Stimulated activated naive CD8-positive, alpha-beta T cell treated with anti-CD3 and anti-CD28 coated beads, Interleukin-15, amount 100 ng/mL, for 72 hours (primary cell): ENCODE measurements around the gene TTC33.

Experiments
- ATAC-seq: fragments of 150-1000 bp; cut with Tn5 transposase; 2 replicates; pipeline ENCODE4 v1.10.0; 2021; ENCODE audit warnings: mild to moderate bottlenecking, moderate library complexity
- DNase-seq, 2 donors: peaks; one replicate each; pipeline ENCODE4 v3.0.0; 2021 to 2022
- H3K27ac Mint-ChIP-seq, 2 donors: one replicate each; pipeline ENCODE4 v1.8.0; 2022; ENCODE audit warnings: mild to moderate bottlenecking in 2 of 2, mixed read lengths in 2 of 2, moderate library complexity in 2 of 2
- H3K27me3 Mint-ChIP-seq: one replicate; pipeline ENCODE4 v1.8.0; 2022; ENCODE audit warnings: mixed read lengths
- H3K4me1 Mint-ChIP-seq: one replicate; pipeline ENCODE4 v1.8.0; 2022; ENCODE audit warnings: mild to moderate bottlenecking, mixed read lengths
- H3K4me3 Mint-ChIP-seq, 2 donors: one replicate each; pipeline ENCODE4 v1.8.0; 2022; ENCODE audit warnings: mild to moderate bottlenecking in 2 of 2, mixed read lengths in 2 of 2, moderate library complexity in 1 of 2
- H3K9me3 Mint-ChIP-seq, 2 donors: one replicate each; pipeline ENCODE4 v1.8.0; 2022; ENCODE audit warnings: mixed read lengths in 2 of 2

TTC33 gene

GRCh38 chr5:40681363-40682153 lies 74.2 kb downstream of the TTC33 start:
- Mint-ChIP-seq H3K4me1 (peaks cover 32% of the 10 kb centered on the region), H3K27ac (peak overlapping the region; percentile 95 to 97), H3K4me3 (peak overlapping the region; percentile 92 to 94), H3K27me3 (no peaks in the 10 kb centered on the region), H3K9me3 (no peaks in the 10 kb centered on the region)
- DNase-seq (peak; percentile 56 to 68), ATAC-seq (peak; percentile 11)

GRCh38 chr5:40680741-40681362 lies 74.9 kb downstream of the TTC33 start:
- H3K4me3 Mint-ChIP-seq = peak overlapping the region; percentile 92 to 94
- H3K27ac Mint-ChIP-seq = peak overlapping the region; percentile 95 to 97
- peaks cover 34% of the 10 kb centered on the region for H3K4me1 Mint-ChIP-seq
- no peaks in the 10 kb centered on the region for H3K27me3 Mint-ChIP-seq
- DNase-seq (peak; percentile 66 to 69), ATAC-seq (no peak)
- no peaks in the 10 kb centered on the region for H3K9me3 Mint-ChIP-seq

- H3K27me3 Mint-ChIP-seq = no peaks in the 10 kb centered on the region
- H3K4me1 Mint-ChIP-seq = peaks cover 37% of the 10 kb centered on the region
- peak; percentile 54 to 55 for DNase-seq
- no peaks in the 10 kb centered on the region for H3K9me3 Mint-ChIP-seq
- H3K4me3 Mint-ChIP-seq = peak within 1 kb of the TSS; percentile 92 to 94
- ATAC-seq = peak; percentile 25
- H3K27ac Mint-ChIP-seq = peak within 1 kb of the TSS; percentile 96 to 98
Observed at GRCh38 chr5:40679913-40680681, 75.7 kb downstream of the TTC33 start, which contains the start of gene PTGER4. TSS of gene PTGER4 (plus strand) at chr5:40679915. CDS start at chr5:40680994, 1,079 bp downstream.

GRCh38 chr5:40679148-40679912 lies 76.4 kb downstream of the TTC33 start:
- peak overlapping the region; percentile 92 to 94 for H3K4me3 Mint-ChIP-seq
- H3K27me3 Mint-ChIP-seq = no peaks in the 10 kb centered on the region
- H3K27ac Mint-ChIP-seq = peak overlapping the region; percentile 96 to 98
- ATAC-seq (peak; percentile 79), DNase-seq (peak; percentile 92 to 97)
- H3K4me1 Mint-ChIP-seq = peaks cover 45% of the 10 kb centered on the region
- no peaks in the 10 kb centered on the region for H3K9me3 Mint-ChIP-seq

- no peaks in the 10 kb centered on the region for H3K27me3 Mint-ChIP-seq
- ATAC-seq (no peak), DNase-seq (no peak)
- H3K27ac Mint-ChIP-seq = peak overlapping the region; percentile 96 to 98
- peak overlapping the region; percentile 92 to 94 for H3K4me3 Mint-ChIP-seq
- H3K9me3 Mint-ChIP-seq = no peaks in the 10 kb centered on the region
- H3K4me1 Mint-ChIP-seq = peaks cover 51% of the 10 kb centered on the region
Observed at GRCh38 chr5:40678460-40679147, 77.2 kb downstream of the TTC33 start.

GRCh38 chr5:40678026-40678425 lies 77.7 kb downstream of the TTC33 start:
- no peak overlapping the region for H3K27ac Mint-ChIP-seq

GRCh38 chr5:40677456-40677855 lies 78.3 kb downstream of the TTC33 start:
- no peaks in the 10 kb centered on the region for H3K27me3 Mint-ChIP-seq
- no peak for DNase-seq
- no peaks in the 10 kb centered on the region for H3K9me3 Mint-ChIP-seq
- H3K27ac Mint-ChIP-seq = no peak overlapping the region
- no peak for ATAC-seq
- peaks cover 62% of the 10 kb centered on the region for H3K4me1 Mint-ChIP-seq
- peak overlapping the region; percentile 14 to 55 for H3K4me3 Mint-ChIP-seq

More at GRCh38 chr5:40678026-40678425, 77.7 kb downstream of the TTC33 start:
- Mint-ChIP-seq H3K27me3 (no peaks in the 10 kb centered on the region), H3K4me1 (peaks cover 57% of the 10 kb centered on the region), H3K9me3 (no peaks in the 10 kb centered on the region), H3K4me3 (peak overlapping the region; percentile 61 to 94)
- DNase-seq (no peak), ATAC-seq (no peak)

GRCh38 chr5:40676613-40677343 lies 79.0 kb downstream of the TTC33 start:
- Mint-ChIP-seq H3K9me3 (no peaks in the 10 kb centered on the region), H3K4me3 (peak overlapping the region; percentile 55 to 57), H3K27ac (peak overlapping the region in 1 of 2 donors; percentile 67), H3K27me3 (no peaks in the 10 kb centered on the region), H3K4me1 (peaks cover 65% of the 10 kb centered on the region)
- DNase-seq (no peak), ATAC-seq (no peak)

- ATAC-seq = peak; percentile 54
- peak overlapping the region; percentile 93 to 97 for H3K27ac Mint-ChIP-seq
Observed at GRCh38 chr5:40675396-40676133, 80.2 kb downstream of the TTC33 start.

GRCh38 chr5:40674661-40675235 lies 81.0 kb downstream of the TTC33 start:
- H3K4me1 Mint-ChIP-seq = peaks cover 79% of the 10 kb centered on the region
- no peak for DNase-seq
- H3K27me3 Mint-ChIP-seq = no peaks in the 10 kb centered on the region
- H3K9me3 Mint-ChIP-seq = no peaks in the 10 kb centered on the region
- no peak overlapping the region for H3K4me3 Mint-ChIP-seq
- ATAC-seq = no peak
- H3K27ac Mint-ChIP-seq = no peak overlapping the region

More at GRCh38 chr5:40675396-40676133, 80.2 kb downstream of the TTC33 start:
- peak overlapping the region; percentile 47 to 57 for H3K4me3 Mint-ChIP-seq
- peak in 1 of 2 donors; percentile 54 for DNase-seq
- H3K27me3 Mint-ChIP-seq = no peaks in the 10 kb centered on the region
- no peaks in the 10 kb centered on the region for H3K9me3 Mint-ChIP-seq
- peaks cover 71% of the 10 kb centered on the region for H3K4me1 Mint-ChIP-seq

- H3K4me1 Mint-ChIP-seq = peaks cover 76% of the 10 kb centered on the region
- no peaks in the 10 kb centered on the region for H3K9me3 Mint-ChIP-seq
- no peak for ATAC-seq
- H3K27me3 Mint-ChIP-seq = no peaks in the 10 kb centered on the region
- DNase-seq = no peak
- peak overlapping the region in 1 of 2 donors; percentile 21 for H3K27ac Mint-ChIP-seq
- no peak overlapping the region for H3K4me3 Mint-ChIP-seq
Observed at GRCh38 chr5:40672425-40672824, 83.3 kb downstream of the TTC33 start.

GRCh38 chr5:40669606-40670390 lies 86.0 kb downstream of the TTC33 start:
- H3K4me1 Mint-ChIP-seq = peaks cover 54% of the 10 kb centered on the region
- H3K4me3 Mint-ChIP-seq = peak overlapping the region in 1 of 2 donors; percentile 35
- no peak for DNase-seq
- ATAC-seq = no peak
- no peaks in the 10 kb centered on the region for H3K9me3 Mint-ChIP-seq
- H3K27ac Mint-ChIP-seq = peak overlapping the region in 1 of 2 donors; percentile 91
- H3K27me3 Mint-ChIP-seq = no peaks in the 10 kb centered on the region
